Vagina (tissue), 2 donors: ENCODE results near the gene GSX2.

Source experiments
- POLR2AphosphoS5 ChIP-seq, 2 donors: sonication (generic); formaldehyde crosslinking; IDR thresholded peaks; one replicate each; pipeline ENCODE4 v1.9.0; 2017; ENCODE audit warnings: antibody characterized with exemption in 2 of 2, mild to moderate bottlenecking in 2 of 2, low read depth in 1 of 2; ENCODE audit not compliant: insufficient read depth in 1 of 2
- TF ChIP-seq, protein P1 (sequence below), 3 experiments: fragments of 450-650 bp in 2 of 3; fragments of 200-600 bp in 1 of 3; sonication (generic) in 1 of 3; IDR thresholded peaks; one replicate each; pipeline ENCODE4 v1.5.1; 2017 to 2019; ENCODE audit warnings: antibody characterized with exemption in 3 of 3, mild to moderate bottlenecking in 2 of 3, moderate library complexity in 2 of 3

DNA sequence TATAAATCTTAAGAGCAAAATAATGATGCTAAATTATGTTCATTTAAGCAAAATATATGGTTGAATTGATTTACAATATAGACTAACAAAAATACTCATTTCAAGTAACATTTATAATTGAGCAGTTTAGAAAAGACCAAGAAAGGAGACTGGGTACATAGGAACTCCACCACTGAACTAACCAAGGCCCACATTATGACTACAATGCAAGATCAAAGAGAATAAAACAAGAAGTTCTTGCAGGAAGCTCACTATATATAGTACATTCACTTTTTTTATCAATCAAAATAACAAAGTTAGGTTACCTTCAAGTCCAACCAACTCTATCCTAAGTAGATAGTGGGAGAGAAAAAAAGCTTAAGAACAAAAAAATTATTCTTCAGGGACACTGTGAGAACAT is 43.6 kb upstream of the GSX2 start:
- TF ChIP-seq, protein P1, sequence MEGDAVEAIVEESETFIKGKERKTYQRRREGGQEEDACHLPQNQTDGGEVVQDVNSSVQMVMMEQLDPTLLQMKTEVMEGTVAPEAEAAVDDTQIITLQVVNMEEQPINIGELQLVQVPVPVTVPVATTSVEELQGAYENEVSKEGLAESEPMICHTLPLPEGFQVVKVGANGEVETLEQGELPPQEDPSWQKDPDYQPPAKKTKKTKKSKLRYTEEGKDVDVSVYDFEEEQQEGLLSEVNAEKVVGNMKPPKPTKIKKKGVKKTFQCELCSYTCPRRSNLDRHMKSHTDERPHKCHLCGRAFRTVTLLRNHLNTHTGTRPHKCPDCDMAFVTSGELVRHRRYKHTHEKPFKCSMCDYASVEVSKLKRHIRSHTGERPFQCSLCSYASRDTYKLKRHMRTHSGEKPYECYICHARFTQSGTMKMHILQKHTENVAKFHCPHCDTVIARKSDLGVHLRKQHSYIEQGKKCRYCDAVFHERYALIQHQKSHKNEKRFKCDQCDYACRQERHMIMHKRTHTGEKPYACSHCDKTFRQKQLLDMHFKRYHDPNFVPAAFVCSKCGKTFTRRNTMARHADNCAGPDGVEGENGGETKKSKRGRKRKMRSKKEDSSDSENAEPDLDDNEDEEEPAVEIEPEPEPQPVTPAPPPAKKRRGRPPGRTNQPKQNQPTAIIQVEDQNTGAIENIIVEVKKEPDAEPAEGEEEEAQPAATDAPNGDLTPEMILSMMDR (IDR thresholded peaks at IDR 0.05), result no peak
- no peak for TF ChIP-seq POLR2AphosphoS5 (IDR thresholded peaks at IDR 0.05; ENCODE audit: insufficient read depth in 1 of 2, low read depth in 1 of 2)
